ENCODE results near the gene LTA4H.

LTA4H gene

GRCh38 chr12:95956557-95957145, 78.7 kb downstream of the LTA4H start:
- DNase-seq (ENCODE audit: low spot score) = no peak

DNA sequence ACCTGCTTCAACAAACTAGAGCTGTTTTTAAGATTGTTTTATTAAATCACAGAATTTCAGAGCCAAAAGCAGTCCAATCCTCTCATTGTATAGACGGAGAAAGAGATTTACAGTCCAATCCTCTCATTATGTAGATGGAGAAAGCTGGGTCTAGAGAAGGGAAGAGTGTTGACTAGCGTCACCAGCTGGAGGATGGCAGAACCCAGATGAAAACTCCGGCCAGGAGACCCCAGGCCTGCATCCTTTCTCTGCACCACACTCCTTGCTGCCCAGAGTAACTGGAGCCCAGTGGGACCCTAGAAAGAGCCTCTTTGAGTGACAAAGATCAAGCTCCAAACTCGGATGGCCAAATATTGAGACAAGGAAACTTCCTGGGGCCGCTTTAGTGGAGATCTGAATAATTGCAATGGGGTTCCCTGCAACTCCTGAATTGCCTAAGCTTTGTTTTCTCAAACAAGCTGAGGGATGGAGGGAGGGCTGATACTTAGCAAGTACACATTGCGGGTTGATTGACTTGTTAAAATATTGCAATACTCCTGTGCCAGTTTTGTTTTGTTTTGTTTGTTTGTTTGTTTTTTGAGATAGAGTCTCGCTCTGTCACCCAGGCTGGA, 79.7 kb downstream of the LTA4H start:
- no peak for DNase-seq (ENCODE audit: low spot score)

DNA sequence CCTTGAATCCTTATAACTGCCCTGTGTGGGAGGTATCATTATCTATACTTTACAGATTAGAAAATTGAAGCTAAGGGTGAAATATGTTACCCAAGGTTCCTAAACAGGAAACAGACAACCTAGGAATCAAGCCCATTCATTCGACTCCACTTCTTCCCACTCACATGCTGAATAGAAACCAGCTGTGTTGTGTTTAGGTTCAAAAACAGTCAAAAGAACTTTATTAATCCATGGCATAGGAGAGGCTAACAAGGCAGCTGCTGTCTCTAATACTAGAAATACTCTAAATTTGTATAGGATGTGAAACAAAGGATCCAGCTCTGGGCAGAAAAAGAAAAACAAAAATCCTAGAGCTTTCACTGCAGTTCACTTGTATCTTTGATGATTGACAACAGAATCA, 82.4 kb downstream of the LTA4H start:
- DNase-seq (ENCODE audit: low spot score) = no peak

- no peak for DNase-seq (ENCODE audit: low spot score)
Measured at GRCh38 chr12:95951515-95951914, 83.9 kb downstream of the LTA4H start.

Data from GM03348 (cell line).